HG03095 (cell line): ENCODE data around the gene RNF186.
"Not testable (repeated sequence)": the region's sequence is repeated elsewhere in the genome, so short reads cannot be mapped to it uniquely, and the experiment has no call there.

Experiments
- ATAC-seq: cut with Tn5 transposase; IDR thresholded peaks from one replicate; pipeline ENCODE4 v1.9.1; 2021; ENCODE audit warnings: moderate library complexity; ENCODE audit not compliant: unreplicated experiment

Gene RNF186

GRCh38 chr1:19825298-19825697 is 10.2 kb upstream of the RNF186 start:
- ATAC-seq = no peak

GRCh38 chr1:19824541-19824940 is 9.5 kb upstream of the RNF186 start:
- ATAC-seq = no peak

GRCh38 chr1:19824036-19824435 is 9.0 kb upstream of the RNF186 start:
- no peak for ATAC-seq

GRCh38 chr1:19819701-19820100 is 4.6 kb upstream of the RNF186 start:
- no peak for ATAC-seq

- no peak for ATAC-seq
Measured at GRCh38 chr1:19818324-19818723, 3.2 kb upstream of the RNF186 start.

GRCh38 chr1:19817160-19817559 is 2.1 kb upstream of the RNF186 start:
- ATAC-seq = no peak

GRCh38 chr1:19816737-19817086 is 1.6 kb upstream of the RNF186 start:
- ATAC-seq = not testable (repeated sequence)

GRCh38 chr1:19815801-19816736 is 986 bp upstream of the RNF186 start:
- no peak for ATAC-seq

- ATAC-seq = no peak
Measured at GRCh38 chr1:19814244-19814661, 830 bp downstream of the RNF186 start.

- no peak for ATAC-seq
Measured at GRCh38 chr1:19813643-19813960, 1.5 kb downstream of the RNF186 start.

- no peak for ATAC-seq
Measured at GRCh38 chr1:19812875-19813642, 2.0 kb downstream of the RNF186 start.

GRCh38 chr1:19811206-19811851 is 3.8 kb downstream of the RNF186 start:
- no peak for ATAC-seq

GRCh38 chr1:19809044-19809750 is 5.9 kb downstream of the RNF186 start:
- ATAC-seq = no peak

- no peak for ATAC-seq
Measured at GRCh38 chr1:19808351-19808750, 6.7 kb downstream of the RNF186 start.

GRCh38 chr1:19804831-19805251 is 10.2 kb downstream of the RNF186 start:
- ATAC-seq = no peak

GRCh38 chr1:19802269-19802668 is 12.8 kb downstream of the RNF186 start:
- no peak for ATAC-seq

GRCh38 chr1:19800076-19800804 is 14.8 kb downstream of the RNF186 start:
- peak; percentile 32 for ATAC-seq

- peak; percentile 60 for ATAC-seq
Measured at GRCh38 chr1:19799230-19800075, 15.6 kb downstream of the RNF186 start, which contains the start of gene TMCO4. Gene TMCO4 (minus strand): TSS chr1:19799916. CDS start chr1:19780758, 19,158 bp downstream.

- no peak for ATAC-seq
Measured at GRCh38 chr1:19798486-19799229, 16.4 kb downstream of the RNF186 start.
